HG02759 (cell line): ENCODE measurements around the gene MXD1.
"Not testable (repeated sequence)": the region's sequence is repeated elsewhere in the genome, so short reads cannot be mapped to it uniquely, and the experiment has no call there.

ENCODE experiments used
- ATAC-seq: cut with Tn5 transposase; IDR thresholded peaks from one replicate; pipeline ENCODE4 v1.9.1; 2021; ENCODE audit warnings: mild to moderate bottlenecking, moderate library complexity; ENCODE audit not compliant: unreplicated experiment

The MXD1 gene

GRCh38 chr2:69950671-69951070 lies 35.8 kb downstream of the MXD1 start:
- ATAC-seq, result not testable (repeated sequence)

- ATAC-seq, result no peak
Measured at GRCh38 chr2:69952336-69953115, 37.6 kb downstream of the MXD1 start.

GRCh38 chr2:69954084-69954483 lies 39.2 kb downstream of the MXD1 start:
- ATAC-seq, result no peak

GRCh38 chr2:69955029-69955428 lies 40.1 kb downstream of the MXD1 start:
- ATAC-seq, result no peak

GRCh38 chr2:69956475-69956979 lies 41.6 kb downstream of the MXD1 start:
- ATAC-seq, result no peak

GRCh38 chr2:69957965-69958364 lies 43.1 kb downstream of the MXD1 start:
- no peak for ATAC-seq

GRCh38 chr2:69958480-69958879 lies 43.6 kb downstream of the MXD1 start:
- no peak for ATAC-seq

- no peak for ATAC-seq
Measured at GRCh38 chr2:69959425-69959824, 44.5 kb downstream of the MXD1 start.

GRCh38 chr2:69960821-69961220 lies 45.9 kb downstream of the MXD1 start:
- no peak for ATAC-seq

GRCh38 chr2:69961496-69961895 lies 46.6 kb downstream of the MXD1 start, which contains the start of gene ASPRV1:
TSS of gene ASPRV1 (minus strand) at chr2:69961631. CDS start at chr2:69961436, 195 bp downstream.
- ATAC-seq, result no peak

- ATAC-seq, result no peak
Measured at GRCh38 chr2:69962986-69963730, 48.2 kb downstream of the MXD1 start.

GRCh38 chr2:69964353-69964841 lies 49.5 kb downstream of the MXD1 start:
- no peak for ATAC-seq

GRCh38 chr2:69965756-69966445 lies 51.0 kb downstream of the MXD1 start:
- ATAC-seq, result no peak

- ATAC-seq, result no peak
Measured at GRCh38 chr2:69966496-69966895, 51.6 kb downstream of the MXD1 start.

GRCh38 chr2:69968609-69969008 lies 53.7 kb downstream of the MXD1 start:
- ATAC-seq, result no peak

GRCh38 chr2:69969126-69969983 lies 54.4 kb downstream of the MXD1 start:
- ATAC-seq, result no peak

GRCh38 chr2:69969991-69970390 lies 55.1 kb downstream of the MXD1 start:
- no peak for ATAC-seq

- ATAC-seq, result no peak
Measured at GRCh38 chr2:69972822-69973221, 57.9 kb downstream of the MXD1 start.

GRCh38 chr2:69973335-69973735 lies 58.4 kb downstream of the MXD1 start:
- ATAC-seq, result no peak

GRCh38 chr2:69975136-69975852 lies 60.4 kb downstream of the MXD1 start:
- no peak for ATAC-seq
